Measurements from ENCODE around the gene GUCY2D.

The GUCY2D gene

DNA sequence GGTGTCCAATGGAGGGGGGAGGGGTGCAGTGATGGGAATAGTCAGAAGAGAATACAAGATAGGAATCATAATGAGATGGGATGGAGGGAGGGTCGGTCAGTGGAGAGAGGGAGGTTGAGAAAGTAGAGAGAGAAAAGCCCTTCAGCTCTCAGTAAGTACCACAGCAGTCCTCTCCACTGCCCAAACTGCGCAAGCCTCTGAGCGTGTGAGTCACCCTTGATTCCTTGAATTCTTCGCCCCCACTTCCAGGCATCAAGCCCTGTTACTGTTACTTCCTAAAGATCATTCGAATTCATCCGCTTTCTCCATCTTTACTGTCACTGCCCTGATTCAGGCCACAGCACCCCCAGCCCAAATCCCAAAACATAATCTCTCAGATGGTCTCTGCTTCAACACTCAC, 2.5 kb downstream of the GUCY2D start:
- Histone ChIP-seq H3K9me3 (no peaks in the 10 kb centered on the region), H3K27ac (no peak overlapping the region), H3K4me3 (ENCODE audit: low read depth in 1 of 2, low read length in 1 of 2) (no peak overlapping the region), H3K27me3 (peaks cover 77% of the 10 kb centered on the region), H3K36me3 (no peaks in the 10 kb centered on the region), H3K4me1 (ENCODE audit: control insufficient read depth in 1 of 2, insufficient read depth in 1 of 2, low read depth in 1 of 2, low read length in 1 of 2) (peaks cover 8 to 14% of the 10 kb centered on the region in 2 experiments)
- TF ChIP-seq CTCF (IDR thresholded peaks at IDR 0.05): no peak

- Histone ChIP-seq H3K36me3 (no peaks in the 10 kb centered on the region), H3K4me3 (ENCODE audit: low read depth in 1 of 2, low read length in 1 of 2) (no peak overlapping the region), H3K9me3 (no peaks in the 10 kb centered on the region), H3K27me3 (peaks cover 73% of the 10 kb centered on the region), H3K27ac (no peak overlapping the region), H3K4me1 (ENCODE audit: control insufficient read depth in 1 of 2, insufficient read depth in 1 of 2, low read depth in 1 of 2, low read length in 1 of 2) (peaks cover 8 to 14% of the 10 kb centered on the region in 2 experiments)
- TF ChIP-seq CTCF (IDR thresholded peaks at IDR 0.05): no peak
Observed at GRCh38 chr17:8005357-8005756, 2.9 kb downstream of the GUCY2D start.

GRCh38 chr17:8005967-8006730, 3.7 kb downstream of the GUCY2D start:
- Histone ChIP-seq H3K4me1 (ENCODE audit: control insufficient read depth in 1 of 2, insufficient read depth in 1 of 2, low read depth in 1 of 2, low read length in 1 of 2) (peaks cover 8 to 14% of the 10 kb centered on the region in 2 experiments), H3K27ac (no peak overlapping the region), H3K9me3 (no peaks in the 10 kb centered on the region), H3K27me3 (peaks cover 70% of the 10 kb centered on the region), H3K36me3 (no peaks in the 10 kb centered on the region), H3K4me3 (ENCODE audit: low read depth in 1 of 2, low read length in 1 of 2) (no peak overlapping the region)
- no peak for TF ChIP-seq CTCF (IDR thresholded peaks at IDR 0.05)

DNA sequence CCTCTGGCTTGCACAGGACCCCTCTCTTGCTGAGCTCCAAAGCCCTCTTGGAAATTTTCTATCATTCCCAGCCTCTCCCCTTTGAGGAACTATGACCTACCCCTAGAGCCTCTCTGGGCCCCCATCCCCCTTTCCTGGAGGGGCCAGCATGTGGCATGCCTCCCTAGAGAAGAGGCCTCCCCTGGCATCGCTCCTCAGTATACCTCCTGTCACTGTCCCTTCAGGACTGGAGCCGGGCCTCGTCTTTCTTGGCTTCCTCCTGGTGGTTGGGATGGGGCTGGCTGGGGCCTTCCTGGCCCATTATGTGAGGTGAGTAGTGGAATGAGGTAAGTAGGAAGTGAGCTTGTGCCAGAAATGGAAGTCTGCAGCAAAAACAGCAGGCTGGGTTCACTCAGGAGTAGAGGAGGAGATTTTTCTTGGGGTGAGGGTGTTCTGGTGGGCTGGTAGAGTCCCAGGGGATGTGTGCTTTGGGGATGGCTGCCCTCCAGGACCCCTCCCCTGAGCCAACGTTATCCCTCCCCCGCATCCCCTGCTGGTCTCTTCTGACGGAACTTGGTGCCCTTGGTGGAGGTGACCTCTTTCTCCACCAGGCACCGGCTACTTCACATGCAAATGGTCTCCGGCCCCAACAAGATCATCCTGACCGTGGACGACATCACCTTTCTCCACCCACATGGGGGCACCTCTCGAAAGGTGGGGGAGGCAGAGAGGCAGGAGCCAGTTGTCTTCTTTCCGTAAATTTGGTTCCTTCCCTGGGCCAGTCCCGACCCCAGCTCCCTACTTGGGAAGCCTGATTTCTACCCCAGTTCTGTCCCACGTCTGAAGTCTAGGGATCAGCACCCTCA, 4.6 kb downstream of the GUCY2D start:
- peaks cover 70% of the 10 kb centered on the region for H3K27me3 ChIP-seq
- no peaks in the 10 kb centered on the region for H3K9me3 ChIP-seq
- no peak for TF ChIP-seq CTCF (IDR thresholded peaks at IDR 0.05)
- no peak overlapping the region for H3K27ac ChIP-seq
- H3K4me3 ChIP-seq (ENCODE audit: low read depth in 1 of 2, low read length in 1 of 2): no peak overlapping the region
- H3K36me3 ChIP-seq: no peaks in the 10 kb centered on the region
- H3K4me1 ChIP-seq (ENCODE audit: control insufficient read depth in 1 of 2, insufficient read depth in 1 of 2, low read depth in 1 of 2, low read length in 1 of 2): peaks cover 4 to 10% of the 10 kb centered on the region in 2 experiments

DNA sequence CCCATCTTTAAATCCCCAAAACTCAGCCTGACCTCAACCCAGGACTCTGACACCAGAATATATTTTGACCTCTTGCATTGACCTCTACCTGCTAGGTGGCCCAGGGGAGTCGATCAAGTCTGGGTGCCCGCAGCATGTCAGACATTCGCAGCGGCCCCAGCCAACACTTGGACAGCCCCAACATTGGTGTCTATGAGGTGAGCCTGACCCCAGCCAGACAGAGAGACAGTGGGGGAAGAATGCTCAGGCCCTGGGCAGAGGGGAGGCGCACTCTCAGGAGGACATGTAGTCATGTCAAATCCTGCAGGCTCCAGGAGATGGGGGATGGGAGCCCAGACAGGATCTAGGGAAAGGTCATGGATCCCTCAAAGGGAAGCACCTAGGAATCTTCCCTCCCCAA, 5.4 kb downstream of the GUCY2D start:
- no peak for TF ChIP-seq CTCF (IDR thresholded peaks at IDR 0.05)
- peaks cover 70% of the 10 kb centered on the region for H3K27me3 ChIP-seq
- peaks cover 0 to 2% of the 10 kb centered on the region in 2 experiments for H3K4me1 ChIP-seq (ENCODE audit: control insufficient read depth in 1 of 2, insufficient read depth in 1 of 2, low read depth in 1 of 2, low read length in 1 of 2)
- H3K4me3 ChIP-seq (ENCODE audit: low read depth in 1 of 2, low read length in 1 of 2): no peak overlapping the region
- H3K9me3 ChIP-seq: no peaks in the 10 kb centered on the region
- no peak overlapping the region for H3K27ac ChIP-seq
- no peaks in the 10 kb centered on the region for H3K36me3 ChIP-seq

Data from neutrophil (primary cell).